HG02759 (cell line): ENCODE results near the gene LGALS1.
A peak's percentile ranks its signal among the peaks of the same experiment; 100 is the strongest.
"Not testable (repeated sequence)": the region's sequence is repeated elsewhere in the genome, so short reads cannot be mapped to it uniquely, and the experiment has no call there.

ENCODE experiments used
- ATAC-seq: cut with Tn5 transposase; IDR thresholded peaks from one replicate; pipeline ENCODE4 v1.9.1; 2021; ENCODE audit warnings: mild to moderate bottlenecking, moderate library complexity; ENCODE audit not compliant: unreplicated experiment

Gene LGALS1

DNA sequence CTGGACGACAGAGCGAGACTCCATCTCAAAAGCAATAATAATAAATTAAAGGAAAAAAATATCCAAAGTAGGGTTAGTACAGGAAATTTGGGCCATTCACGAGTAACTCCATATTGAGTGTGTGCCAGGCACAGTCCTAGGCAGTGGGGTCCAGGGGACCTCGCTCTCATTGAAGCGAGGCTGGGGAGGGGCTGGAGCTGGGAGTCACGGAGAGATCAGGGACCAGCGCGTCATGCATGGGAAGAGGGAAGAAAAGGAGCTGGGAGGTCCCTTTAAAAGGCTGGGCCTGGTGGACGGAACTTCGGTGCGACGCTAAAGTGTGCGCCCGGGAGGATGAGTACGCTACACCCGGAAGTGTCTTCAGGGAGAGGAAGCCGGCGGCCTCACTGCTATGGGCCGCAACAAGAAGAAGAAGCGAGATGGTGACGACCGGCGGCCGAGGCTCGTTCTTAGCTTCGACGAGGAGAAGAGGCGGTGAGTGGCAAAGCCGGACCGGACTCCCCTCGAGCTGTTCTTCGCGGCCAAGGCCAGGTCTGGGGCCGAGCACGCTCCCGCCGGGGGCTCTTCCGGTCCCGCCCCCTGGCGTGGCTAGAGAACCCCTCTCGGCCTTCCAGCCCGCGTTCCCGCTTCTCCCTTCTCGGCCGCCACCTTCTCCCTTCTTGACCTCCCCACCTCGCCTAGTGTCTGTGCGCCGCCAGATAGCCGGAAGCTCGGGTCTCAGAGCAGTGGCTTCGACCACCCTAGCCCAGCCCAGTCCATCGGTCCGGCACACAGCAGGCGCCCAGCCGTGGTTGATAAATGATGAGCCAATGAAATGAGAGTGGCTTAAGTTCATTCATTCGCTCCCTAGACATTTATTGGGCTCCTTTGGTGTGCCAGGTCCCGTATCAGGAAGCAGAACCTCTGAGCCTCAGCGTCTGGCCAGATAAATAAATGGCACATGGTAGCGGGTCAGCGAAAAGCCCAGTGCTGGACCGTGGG, 10.9 kb downstream of the LGALS1 start, which contains the start of gene NOL12:
NOL12 (plus strand) TSS at position 342 of the 981 bp plus-strand sequence; CDS start at position 392, 50 bp downstream.
- ATAC-seq = peak; percentile 79

DNA sequence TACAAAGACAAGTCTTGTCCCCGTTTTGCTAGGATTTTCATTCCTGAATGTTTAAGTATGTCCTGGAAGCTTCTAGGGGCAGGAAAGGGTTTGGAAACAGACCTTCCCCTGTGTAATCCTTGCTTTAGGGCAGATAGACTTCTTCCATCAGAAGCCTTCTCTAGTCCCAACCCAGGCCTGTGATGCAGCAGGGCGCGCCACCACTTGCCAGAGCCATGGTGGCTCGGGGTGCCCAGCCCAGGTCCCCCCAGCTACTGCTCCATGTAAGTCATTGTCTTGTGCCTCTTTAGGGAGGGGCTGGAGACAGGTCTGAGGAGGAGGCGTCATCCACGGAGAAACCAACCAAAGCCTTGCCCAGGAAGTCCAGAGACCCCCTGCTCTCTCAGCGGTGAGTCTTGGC, 15.0 kb downstream of the LGALS1 start:
- no peak for ATAC-seq

DNA sequence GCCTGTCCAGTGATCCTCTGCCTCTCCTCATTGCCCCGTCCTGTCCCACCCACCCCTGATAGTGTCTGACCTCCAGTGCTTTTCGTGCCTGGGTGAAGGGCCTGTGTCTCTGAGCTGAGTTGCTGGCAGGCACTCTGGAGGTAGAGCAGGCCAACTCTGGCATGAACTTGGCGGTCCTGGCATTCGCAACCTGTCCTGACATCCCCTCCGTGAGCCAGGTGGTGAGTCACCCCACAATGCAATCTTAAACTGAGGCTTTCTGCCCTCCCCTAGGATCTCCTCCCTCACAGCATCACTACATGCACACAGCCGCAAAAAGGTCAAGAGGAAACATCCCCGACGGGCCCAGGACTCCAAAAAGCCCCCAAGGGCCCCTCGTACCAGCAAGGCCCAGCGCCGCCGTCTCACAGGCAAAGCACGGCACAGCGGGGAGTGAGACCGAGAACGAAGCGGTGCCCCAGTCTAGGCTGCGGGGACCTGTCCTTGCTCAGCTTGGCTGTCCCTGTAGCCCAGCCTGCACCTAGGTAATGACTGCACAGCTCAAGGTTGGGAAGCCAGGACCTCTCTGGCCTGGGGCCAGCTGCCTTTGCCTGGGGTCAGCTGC, 15.6 kb downstream of the LGALS1 start:
- ATAC-seq = no peak

DNA sequence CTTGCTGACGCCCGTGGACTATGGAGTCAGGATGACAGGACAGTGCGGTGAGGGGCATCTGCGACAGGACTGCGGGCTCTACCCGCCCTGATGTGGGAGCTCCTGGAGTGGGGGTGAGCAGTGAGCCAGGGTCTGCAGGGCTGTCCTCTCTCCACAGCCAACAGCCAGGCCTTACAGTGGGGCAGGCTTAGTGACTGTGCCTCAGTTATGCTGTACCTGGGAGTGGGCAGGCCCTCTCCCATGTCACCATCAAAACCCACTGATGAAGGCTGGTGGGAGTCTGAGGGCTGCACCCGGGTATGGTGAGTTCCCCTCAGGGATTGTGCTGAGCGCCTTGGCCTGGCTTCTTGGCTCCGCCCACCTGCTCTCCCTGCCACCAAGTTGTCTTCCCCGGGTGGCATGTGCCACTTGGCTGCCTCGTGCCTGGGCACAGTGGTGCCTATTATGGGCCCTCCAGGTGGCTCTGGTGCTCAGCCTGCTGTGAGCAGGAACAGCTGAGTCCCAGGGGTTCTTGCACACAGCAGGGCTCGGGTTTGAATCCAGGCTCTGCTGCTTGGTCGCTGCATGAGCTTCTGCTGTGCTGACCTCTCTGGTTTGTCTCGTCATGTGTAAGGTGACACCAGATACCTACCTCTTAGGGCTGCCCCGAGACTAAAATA, 17.3 kb downstream of the LGALS1 start:
- ATAC-seq = no peak

DNA sequence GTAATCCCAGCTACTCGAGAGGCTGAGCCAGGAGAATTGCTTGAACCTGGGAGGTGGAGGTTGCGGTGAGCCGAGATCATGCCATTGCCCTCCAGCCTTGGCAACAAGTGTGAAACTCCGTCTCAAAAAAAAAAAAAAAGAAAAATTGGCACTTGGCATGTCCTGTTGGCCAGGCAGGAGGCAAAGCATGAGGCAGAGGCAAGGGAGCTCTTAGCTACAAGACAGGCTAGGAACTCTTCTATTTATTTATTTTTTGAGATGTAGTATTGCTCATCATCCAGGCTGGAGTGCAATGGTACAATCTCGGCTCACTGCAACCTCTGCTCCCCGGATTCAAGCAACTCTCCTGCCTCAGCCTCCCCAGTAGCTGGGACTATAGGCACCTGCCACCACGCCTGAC, 18.7 kb downstream of the LGALS1 start:
- ATAC-seq = not testable (repeated sequence)

DNA sequence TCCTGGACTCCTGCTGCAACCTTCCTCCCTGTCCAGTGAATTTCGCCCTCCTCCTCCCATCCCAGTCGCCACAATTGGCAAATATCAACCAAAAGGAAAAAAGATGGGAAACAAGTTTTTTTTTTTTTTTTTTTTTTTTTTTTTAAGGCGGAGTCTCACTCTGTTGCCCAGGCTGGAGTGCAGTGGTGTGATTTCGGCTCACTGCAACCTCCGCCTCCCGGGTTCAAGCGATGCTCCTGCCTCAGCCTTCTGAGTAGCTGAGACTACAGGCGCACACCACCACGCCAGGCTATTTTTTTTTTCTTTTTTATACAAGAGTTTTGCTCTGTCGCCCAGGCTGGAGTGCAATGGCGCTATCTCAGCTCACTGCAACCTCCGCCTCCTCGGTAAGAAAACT, 20.8 kb downstream of the LGALS1 start:
- ATAC-seq = peak; percentile 8

DNA sequence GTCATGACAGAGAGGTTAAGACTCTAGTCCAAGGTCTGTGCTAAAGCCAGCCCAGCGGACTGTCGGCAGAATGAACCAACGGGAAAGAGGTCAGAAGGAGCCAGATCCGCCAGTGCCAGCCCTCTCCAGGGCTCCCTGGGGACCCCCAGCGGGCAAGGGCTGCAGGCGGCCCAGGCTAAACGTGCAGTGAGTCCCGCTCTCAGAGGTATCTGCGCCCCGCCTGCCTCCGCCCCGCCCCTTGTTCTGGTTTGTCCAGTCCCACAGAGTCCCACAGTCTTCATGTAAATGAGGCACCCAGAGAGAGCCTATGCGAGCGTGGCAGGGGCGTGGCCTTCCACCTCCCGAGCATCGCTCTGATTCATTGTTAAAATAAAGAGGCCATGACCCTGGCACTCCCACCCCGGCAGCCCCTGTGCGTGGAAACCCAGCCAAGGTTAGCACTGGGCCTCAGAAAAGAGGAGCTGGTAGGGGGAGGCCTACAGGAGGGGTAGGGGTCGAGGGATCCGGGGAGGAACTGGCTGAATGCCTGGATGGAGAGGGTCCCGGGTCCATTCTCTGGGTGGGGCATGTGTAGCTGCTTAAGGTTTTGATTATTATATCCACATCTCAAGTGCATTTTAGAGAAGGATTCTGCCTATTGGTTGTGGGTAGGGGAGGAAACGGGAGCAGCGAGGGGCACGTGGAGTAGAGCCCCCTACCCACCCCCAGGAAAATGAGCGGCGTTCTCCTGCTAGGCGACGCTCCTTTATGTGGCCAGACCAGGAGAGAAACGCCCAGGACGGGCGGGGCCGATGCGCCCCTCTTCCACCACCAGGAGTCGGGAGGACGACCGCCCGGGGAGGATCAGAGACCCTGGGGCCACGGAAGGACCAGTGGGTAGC, 21.5 kb downstream of the LGALS1 start, which contains the start of gene TRIOBP:
TRIOBP (plus strand) TSS at position 392 of the 881 bp plus-strand sequence. CDS start 4,318 bp downstream, outside the sequence.
- ATAC-seq = peak; percentile 93

DNA sequence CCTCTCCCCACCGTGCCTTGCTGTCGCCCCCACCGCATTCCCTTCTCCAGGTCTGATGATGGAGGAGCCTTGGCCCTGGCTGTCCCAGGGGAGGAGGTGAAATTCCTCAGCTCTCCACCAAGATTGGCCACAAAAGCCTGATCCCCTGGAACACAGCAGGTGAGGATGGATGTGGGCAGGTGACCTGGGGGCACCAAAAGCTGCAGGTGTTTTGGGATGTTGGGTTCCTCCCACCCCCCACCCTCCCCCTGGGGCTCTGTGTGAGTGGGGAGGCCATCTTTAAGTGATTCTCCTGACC, 22.1 kb downstream of the LGALS1 start:
- no peak for ATAC-seq

DNA sequence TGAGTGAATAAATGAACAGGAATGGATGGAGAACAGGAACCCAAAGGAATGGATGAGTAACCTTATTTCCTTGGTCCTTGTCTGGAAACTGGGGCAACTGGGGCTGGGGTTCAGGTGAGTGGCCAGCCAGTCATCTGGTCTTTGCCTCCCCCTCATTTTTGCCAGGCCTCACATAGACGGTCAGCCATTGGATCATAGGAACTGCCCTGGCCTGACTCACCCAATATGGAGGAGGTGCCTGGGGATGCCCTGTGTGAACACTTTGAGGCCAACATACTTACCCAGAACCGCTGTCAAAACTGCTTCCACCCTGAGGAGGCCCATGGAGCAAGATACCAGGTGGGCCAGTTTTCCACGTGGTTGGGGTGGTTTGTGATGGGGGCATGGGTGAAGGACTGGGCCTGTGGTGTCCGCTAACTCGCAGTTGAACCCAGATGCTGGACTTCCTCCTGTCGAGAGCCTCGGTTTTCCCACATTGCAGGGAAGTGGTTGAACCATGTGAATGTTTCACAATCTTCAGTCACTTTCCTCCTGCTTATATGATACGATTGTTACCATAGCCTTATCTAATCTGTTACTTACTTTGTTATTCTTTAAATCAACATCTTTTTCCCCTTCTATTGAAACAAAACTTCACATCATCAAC, 25.8 kb downstream of the LGALS1 start:
- ATAC-seq = no peak

DNA sequence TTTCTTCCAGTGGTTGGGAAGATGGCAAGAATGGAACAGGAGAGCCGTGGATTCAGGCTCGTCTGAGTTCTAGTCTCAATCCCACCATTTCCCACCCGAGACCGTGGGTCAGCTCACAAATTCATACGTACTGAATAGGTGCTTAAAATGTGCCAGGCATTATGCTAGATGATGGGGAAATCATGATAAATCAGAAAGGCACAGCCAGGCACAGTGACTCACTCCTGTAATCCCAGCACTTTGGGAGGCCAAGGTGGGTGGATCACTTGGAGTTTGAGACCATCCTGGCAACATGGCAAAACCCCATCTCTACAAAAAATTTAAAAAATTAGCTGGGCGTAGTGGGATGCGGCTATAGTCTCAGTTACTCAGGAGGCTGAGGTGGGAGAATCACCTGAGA, 28.5 kb downstream of the LGALS1 start:
- ATAC-seq = no peak

DNA sequence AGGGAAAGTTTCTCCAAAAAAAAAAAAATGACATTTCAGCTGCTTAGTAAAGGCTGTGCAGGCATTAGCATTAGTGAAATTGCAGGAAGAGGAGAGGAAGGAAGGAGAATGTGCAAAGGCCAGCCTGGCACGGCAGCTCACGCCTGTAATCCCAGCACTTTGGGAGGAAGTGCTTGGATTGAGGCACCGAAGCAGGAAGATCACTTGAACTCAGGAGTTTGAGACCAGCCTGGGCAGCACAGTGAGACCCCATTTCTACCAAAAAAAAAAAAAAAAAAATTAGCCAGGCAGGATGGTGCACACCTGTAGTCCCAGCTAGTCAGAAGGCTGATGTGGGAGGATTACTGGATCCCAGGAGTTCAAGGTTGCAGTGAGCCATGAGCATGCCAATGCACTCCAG, 29.2 kb downstream of the LGALS1 start:
- ATAC-seq = no peak

DNA sequence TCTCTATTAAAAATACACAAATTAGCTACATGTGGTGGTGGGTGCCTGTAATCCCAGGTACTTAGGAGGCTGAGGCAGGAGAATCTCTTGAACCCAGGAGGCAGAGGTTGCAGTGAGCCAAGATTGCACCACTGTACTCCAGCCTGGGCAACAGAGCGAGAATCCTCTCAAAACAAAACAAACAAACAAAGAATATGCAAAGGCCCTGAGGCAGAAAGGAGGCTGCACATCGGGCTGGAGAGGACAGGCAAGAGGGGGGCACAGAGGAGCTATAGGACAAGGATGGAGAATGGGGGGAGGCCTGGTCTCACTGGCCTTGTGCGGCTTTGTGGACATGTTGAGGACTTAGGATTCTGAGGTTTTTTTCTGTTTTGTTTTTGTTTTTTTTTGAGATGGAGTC, 29.8 kb downstream of the LGALS1 start:
- ATAC-seq = no peak

DNA sequence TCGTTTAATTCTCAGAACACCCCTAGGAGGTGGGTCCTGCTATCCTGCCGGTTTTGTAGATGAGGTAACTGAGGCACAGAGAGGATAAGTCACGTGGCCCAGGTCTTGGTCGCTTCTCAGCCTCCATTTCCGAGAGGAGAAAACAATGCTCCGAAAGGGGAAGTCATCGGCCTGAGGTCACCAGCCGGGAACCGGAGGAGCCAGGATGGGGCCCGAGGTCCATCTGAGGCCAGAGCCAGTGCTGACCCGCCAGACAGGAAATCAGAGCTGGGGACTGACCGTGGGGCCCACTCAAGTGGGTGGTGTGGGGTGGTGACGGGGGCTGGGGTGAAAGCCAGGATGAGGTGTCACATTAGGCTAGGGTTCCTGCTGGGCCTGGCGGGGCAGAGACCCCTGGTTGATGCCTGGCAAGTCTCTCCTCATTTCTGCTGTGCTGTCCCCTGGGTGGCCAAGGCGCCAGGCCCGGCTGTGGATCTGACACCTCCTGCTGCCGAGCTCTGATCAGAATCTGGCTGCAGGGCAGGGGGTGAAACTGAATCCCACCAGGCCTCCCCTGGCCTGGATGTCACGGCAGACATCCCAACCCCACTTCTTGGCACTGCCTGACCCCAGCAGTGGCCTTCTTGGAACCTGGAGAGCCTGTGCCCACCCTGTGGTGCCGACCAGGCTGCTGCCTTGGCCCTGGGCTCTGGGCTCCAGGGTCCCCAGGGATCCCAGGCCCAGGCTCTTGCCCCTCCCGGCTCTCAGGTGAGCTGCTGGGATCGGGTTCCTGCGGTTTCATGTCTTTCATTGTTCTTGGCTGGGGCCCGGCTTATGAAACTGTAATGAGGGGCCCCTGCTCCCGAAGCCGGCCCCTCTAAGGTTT, 33.4 kb downstream of the LGALS1 start:
- ATAC-seq = no peak

DNA sequence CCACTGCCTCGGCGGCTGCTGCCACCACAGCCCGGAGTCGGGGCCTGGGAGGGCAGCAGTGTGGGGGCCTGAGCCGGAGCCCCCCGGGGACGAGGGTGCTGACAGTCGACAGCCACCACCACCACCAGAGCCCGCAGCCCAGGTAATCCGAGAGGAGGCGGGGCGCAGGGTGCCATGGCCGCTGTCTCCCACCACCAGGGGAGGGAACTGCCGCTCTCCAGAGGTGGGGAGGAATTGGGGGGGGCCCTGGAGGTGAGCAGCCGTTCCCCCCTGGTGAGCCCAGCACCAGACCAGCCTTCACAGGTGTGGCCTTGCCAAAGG, 34.0 kb downstream of the LGALS1 start:
- ATAC-seq = no peak

DNA sequence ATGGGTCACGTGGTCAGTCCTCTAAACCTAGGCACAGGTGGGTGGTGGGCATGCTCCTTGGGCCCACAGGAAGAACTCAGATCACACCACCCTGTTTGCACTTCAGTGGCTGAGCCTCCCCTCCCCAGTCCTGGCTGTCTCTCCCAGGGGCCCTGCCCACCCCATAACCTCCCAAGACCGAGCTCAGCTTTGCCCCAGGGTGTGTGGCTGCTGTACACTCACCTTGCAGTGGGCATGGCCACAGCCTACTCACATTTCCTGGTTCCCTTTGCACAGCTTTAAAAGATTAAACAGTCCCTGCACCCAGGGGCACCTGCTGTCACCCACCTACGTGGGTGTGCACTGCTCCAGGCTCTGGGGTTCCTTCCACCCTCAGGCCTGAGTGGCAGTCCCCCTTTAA, 35.2 kb downstream of the LGALS1 start:
- ATAC-seq = no peak

DNA sequence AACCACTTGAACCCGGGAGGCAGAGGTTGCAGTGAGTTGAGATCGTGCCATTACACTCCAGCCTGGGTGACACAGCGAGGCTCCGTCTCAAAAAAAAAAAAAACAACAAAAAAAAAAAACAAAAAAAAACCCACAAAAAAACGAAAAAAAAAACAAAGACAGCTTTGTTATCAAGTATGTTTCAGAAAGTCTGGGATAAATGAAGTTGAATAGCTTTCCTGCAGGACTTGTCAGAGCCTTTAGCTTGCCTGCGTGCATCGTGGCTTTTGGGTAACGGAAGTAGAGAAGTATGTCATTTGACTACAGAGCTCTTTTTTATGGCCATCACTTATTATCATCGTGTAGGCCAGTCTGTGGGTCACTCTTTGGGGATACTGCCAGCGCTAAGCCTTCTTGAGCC, 36.1 kb downstream of the LGALS1 start:
- ATAC-seq = no peak

DNA sequence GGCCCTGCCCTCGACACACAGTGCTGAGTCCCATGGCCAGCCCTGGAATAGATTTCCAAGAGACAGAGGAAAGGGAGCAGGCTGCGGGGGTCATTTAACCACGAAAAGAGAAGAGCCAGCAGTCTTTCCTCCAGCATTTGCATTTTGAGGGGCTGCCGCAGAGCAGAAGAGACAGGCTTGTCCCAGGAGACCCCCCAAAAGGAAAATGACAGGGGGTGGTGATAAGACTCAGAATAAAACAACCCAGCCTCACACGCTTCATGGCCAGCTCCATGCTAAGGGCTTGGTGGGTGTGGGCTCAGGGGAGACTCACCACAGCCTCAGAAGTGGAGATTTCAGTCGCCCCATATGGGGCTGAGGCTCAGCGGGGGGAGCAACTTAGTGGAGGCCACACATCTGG, 38.3 kb downstream of the LGALS1 start:
- ATAC-seq = no peak

DNA sequence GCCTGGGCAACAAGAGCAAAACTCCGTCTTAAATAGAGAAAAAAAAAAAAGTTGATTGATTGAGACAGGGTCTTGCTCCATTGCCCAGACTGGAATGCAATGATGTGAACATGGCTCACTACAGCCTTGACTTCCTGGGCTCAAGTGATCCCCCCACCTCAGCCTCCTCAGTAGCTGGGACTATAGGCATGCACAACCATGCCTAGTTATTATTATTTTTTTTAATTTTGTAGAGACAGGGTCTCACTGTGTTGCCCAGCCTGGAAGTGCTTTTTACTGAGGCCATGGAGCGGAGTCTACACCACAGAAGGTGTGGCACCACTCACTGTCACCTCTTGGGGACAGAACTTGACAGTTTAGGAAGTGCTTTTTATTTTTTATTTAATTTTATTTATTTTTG, 39.2 kb downstream of the LGALS1 start:
- ATAC-seq = no peak

DNA sequence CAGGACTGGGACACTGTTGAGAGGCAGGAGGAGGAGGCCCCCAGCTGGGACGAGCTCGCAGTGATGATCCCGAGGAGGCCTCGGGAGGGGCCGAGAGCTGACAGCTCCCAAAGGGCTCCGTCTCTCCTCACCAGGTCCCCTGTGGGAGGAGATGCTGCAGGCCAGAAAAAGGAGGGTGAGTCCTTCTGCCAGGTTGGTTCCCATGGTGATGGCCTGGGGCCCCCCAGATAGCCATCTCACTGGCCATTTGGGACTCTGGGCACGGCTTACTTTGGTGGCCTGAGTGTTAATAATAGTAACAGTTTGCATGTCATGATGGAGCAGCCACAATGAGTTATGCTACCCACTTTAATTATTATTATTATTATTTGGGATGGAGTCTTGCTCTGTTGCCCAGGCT, 40.3 kb downstream of the LGALS1 start:
- no peak for ATAC-seq
